Ecto neural progenitor cell (in vitro differentiated cells): ENCODE data around the gene B3GAT1.
A peak's percentile ranks its signal among the peaks of the same experiment; 100 is the strongest.
"Not testable (repeated sequence)": the region's sequence is repeated elsewhere in the genome, so short reads cannot be mapped to it uniquely, and the experiment has no call there.

Experiments
- DNase-seq: peaks from one replicate; pipeline ENCODE4 v3.0.0-alpha.2; 2018; ENCODE audit warnings: low spot score

Gene B3GAT1

GRCh38 chr11:134412203-134413042, at the start of gene B3GAT1:
B3GAT1 (minus strand) TSS chr11:134412242; CDS start chr11:134387659, 24,583 bp downstream.
- peak; percentile 80 for DNase-seq

- no peak for DNase-seq
These were observed 49.6 kb upstream of the B3GAT1 start for GRCh38 chr11:134461621-134462020.

GRCh38 chr11:134460881-134461280, 48.8 kb upstream of the B3GAT1 start:
- no peak for DNase-seq

- DNase-seq, result no peak
These were observed 48.1 kb upstream of the B3GAT1 start for GRCh38 chr11:134460062-134460561.

GRCh38 chr11:134459246-134460061, 47.4 kb upstream of the B3GAT1 start:
- no peak for DNase-seq

GRCh38 chr11:134457411-134458007, 45.5 kb upstream of the B3GAT1 start:
- DNase-seq, result not testable (repeated sequence)

GRCh38 chr11:134455516-134455915, 43.5 kb upstream of the B3GAT1 start:
- DNase-seq, result no peak

GRCh38 chr11:134454146-134454690, 42.2 kb upstream of the B3GAT1 start:
- no peak for DNase-seq

- no peak for DNase-seq
These were observed 41.4 kb upstream of the B3GAT1 start for GRCh38 chr11:134453441-134453840.

- no peak for DNase-seq
These were observed 40.8 kb upstream of the B3GAT1 start for GRCh38 chr11:134452838-134453155.

GRCh38 chr11:134452026-134452837, 40.2 kb upstream of the B3GAT1 start:
- no peak for DNase-seq

GRCh38 chr11:134450186-134450585, 38.1 kb upstream of the B3GAT1 start:
- DNase-seq, result no peak

GRCh38 chr11:134449713-134450112, 37.7 kb upstream of the B3GAT1 start:
- no peak for DNase-seq

GRCh38 chr11:134449051-134449450, 37.0 kb upstream of the B3GAT1 start:
- DNase-seq, result no peak

- no peak for DNase-seq
These were observed 35.7 kb upstream of the B3GAT1 start for GRCh38 chr11:134447696-134448095.

GRCh38 chr11:134445601-134446325, 33.7 kb upstream of the B3GAT1 start:
- DNase-seq, result no peak

GRCh38 chr11:134444160-134445108, 32.4 kb upstream of the B3GAT1 start:
- not testable (repeated sequence) for DNase-seq

- no peak for DNase-seq
These were observed 31.2 kb upstream of the B3GAT1 start for GRCh38 chr11:134443246-134443645.

GRCh38 chr11:134442246-134442645, 30.2 kb upstream of the B3GAT1 start:
- no peak for DNase-seq

- no peak for DNase-seq
These were observed 29.7 kb upstream of the B3GAT1 start for GRCh38 chr11:134441706-134442105.
